ENCODE data around the gene ERG28.
"Not testable (repeated sequence)": the region's sequence is repeated elsewhere in the genome, so short reads cannot be mapped to it uniquely, and the experiment has no call there.

ERG28 gene

DNA sequence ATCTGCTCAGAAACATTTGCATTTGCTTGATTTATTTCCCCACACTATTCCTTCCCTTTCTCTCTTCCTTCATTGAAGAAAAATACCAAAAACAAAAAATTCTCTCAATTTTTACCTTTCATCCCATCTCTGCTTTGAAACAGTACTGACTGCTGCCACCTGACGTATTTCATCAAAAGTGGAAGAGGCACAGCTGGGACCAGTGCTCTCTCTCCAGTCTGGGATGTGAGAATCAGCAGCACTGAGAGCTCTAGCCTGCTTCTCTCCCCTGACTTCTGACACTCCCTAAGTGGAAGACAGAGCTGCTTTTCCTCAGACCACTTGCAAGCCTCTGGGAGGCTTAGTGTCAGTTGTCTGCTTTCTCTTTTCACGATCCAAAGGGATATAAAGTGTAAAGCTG, 37.2 kb upstream of the ERG28 start:
- peaks cover 50 to 97% (median 88%) of the 10 kb centered on the region in 11 experiments for H3K36me3 ChIP-seq
- no peak overlapping the region for H3K27ac ChIP-seq
- TF ChIP-seq Cebpa-rat (IDR thresholded peaks at IDR 0.05): no peak
- no peaks in the 10 kb centered on the region for H3K27me3 ChIP-seq
- H3K4me1 ChIP-seq: peaks cover 0 to 38% (median 2%) of the 10 kb centered on the region in 10 experiments; a peak in 8 of 20 replicates
- no peak overlapping the region for H3K4me3 ChIP-seq
- peak overlapping the region in 2 of 11 experiments; percentile 60 to 74; a peak in 4 of 22 replicates for H3K4me2 ChIP-seq
- no peaks in the 10 kb centered on the region for H4K20me1 ChIP-seq
- H3K9ac ChIP-seq: no peak overlapping the region; a peak in 1 of 22 replicates
- H3K9me3 ChIP-seq (replicated peaks in 1 of 11): peaks cover 25 to 35% (median 33%) of the 10 kb centered on the region in 11 experiments

DNA sequence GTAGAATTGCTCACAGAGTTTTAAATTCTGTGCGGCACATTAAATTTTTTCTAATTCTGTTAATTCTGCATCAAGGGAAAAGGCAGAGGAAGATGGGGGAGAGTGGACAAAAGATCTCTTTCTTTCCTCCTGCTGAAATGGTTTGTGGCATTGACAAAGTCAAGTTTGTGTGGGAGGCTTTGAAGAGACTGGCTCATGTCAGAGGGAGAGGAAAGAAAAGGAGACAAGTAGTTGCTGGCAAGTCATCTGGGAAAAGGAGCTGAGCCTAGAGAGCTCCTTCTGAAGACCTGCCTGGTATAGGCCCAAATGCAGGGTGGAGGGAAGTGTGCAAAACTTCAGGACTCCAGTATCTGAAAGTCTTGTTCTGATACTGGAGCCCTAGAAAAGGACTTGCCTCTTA, 36.7 kb upstream of the ERG28 start:
- Histone ChIP-seq H3K27ac (no peak overlapping the region), H3K4me1 (peaks cover 0 to 38% (median 2%) of the 10 kb centered on the region in 10 experiments; a peak in 8 of 20 replicates), H3K9ac (no peak overlapping the region), H3K27me3 (no peaks in the 10 kb centered on the region), H4K20me1 (no peaks in the 10 kb centered on the region), H3K9me3 (replicated peaks in 1 of 11) (peaks cover 25 to 39% (median 33%) of the 10 kb centered on the region in 11 experiments), H3K36me3 (peaks cover 50 to 97% (median 88%) of the 10 kb centered on the region in 11 experiments), H3K4me2 (peak overlapping the region in 2 of 11 experiments; percentile 60 to 74; a peak in 4 of 22 replicates), H3K4me3 (no peak overlapping the region)
- TF ChIP-seq Cebpa-rat (IDR thresholded peaks at IDR 0.05): no peak

DNA sequence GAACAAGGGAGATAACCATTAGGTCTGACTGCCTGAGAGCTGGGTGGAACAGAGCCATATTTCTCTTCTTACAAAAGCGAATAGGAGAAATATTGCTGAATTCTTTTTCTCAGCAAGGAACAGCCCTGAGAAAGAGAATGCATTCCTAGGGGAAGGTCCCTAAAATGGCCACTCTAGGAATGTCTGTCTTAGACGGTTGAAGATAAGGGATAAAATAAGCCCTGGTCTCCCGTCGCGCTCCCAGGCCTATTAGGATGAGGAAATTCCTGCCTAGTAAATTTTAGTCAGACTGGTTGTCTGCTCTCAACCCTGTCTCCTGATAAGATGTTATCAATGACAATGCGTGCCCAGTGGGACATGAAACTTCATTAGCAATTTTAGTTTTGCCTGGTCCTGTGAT, 34.3 kb upstream of the ERG28 start:
- H3K27me3 ChIP-seq, H3K9ac ChIP-seq, H4K20me1 ChIP-seq, H3K27ac ChIP-seq, H3K4me3 ChIP-seq, H3K4me2 ChIP-seq: not testable (repeated sequence)
- Histone ChIP-seq H3K4me1 (peaks cover 0 to 35% (median 2%) of the 10 kb centered on the region in 10 experiments; a peak in 8 of 20 replicates), H3K9me3 (replicated peaks in 1 of 11) (peaks cover 25 to 32% (median 30%) of the 10 kb centered on the region in 11 experiments), H3K36me3 (peaks cover 55 to 97% (median 86%) of the 10 kb centered on the region in 11 experiments)

DNA sequence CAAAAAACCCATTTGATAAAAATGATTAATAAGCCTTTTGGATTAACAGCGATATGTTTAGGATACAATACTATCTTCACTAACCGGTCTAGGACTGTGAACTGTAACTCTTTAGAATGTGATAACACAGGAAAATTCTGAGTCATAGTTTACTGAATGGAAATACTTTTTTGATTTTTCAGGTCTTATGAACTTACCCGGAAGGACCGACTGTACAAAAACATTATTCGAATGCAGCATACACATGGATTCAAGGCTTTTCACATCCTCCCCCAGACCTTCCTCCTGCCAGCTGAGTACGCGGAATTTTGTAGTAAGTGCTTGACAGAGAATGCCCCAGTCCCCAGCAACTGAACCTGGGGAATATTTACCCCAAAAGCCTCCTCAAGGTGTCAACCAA, 29.3 kb upstream of the ERG28 start:
- H3K4me3 ChIP-seq: no peak overlapping the region
- H3K27me3 ChIP-seq: no peaks in the 10 kb centered on the region
- H3K4me1 ChIP-seq: no peaks in the 10 kb centered on the region
- H4K20me1 ChIP-seq: no peaks in the 10 kb centered on the region
- H3K4me2 ChIP-seq: no peak overlapping the region
- peaks cover 68 to 99% (median 80%) of the 10 kb centered on the region in 11 experiments for H3K36me3 ChIP-seq
- no peak overlapping the region for H3K27ac ChIP-seq
- peaks cover 19 to 27% (median 23%) of the 10 kb centered on the region in 11 experiments for H3K9me3 ChIP-seq (replicated peaks in 1 of 11)
- no peak overlapping the region for H3K9ac ChIP-seq
- no peak for TF ChIP-seq Cebpa-rat (IDR thresholded peaks at IDR 0.05)

DNA sequence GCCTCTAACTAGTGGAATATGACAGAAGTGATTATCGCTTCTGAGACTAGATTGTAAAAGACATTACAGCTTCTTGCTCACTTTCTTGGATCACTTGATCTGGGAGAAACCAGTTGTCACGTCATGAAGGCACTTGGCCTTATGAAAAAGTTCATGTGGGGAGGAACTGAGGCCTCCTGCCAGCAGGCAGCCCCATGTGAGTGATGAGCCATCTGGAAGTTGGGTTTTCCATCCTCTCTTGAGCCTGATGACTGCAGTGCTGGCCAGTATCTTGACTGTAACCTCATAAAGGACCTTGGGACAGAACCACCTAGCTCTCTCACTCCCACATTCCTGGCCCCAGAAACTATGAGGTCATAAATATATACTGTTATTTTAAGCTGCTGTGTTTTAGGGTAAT, 28.3 kb upstream of the ERG28 start:
- Histone ChIP-seq H3K36me3 (peaks cover 67 to 99% (median 80%) of the 10 kb centered on the region in 11 experiments), H3K4me1 (no peaks in the 10 kb centered on the region)
- TF ChIP-seq Cebpa-rat (IDR thresholded peaks at IDR 0.05): no peak

DNA sequence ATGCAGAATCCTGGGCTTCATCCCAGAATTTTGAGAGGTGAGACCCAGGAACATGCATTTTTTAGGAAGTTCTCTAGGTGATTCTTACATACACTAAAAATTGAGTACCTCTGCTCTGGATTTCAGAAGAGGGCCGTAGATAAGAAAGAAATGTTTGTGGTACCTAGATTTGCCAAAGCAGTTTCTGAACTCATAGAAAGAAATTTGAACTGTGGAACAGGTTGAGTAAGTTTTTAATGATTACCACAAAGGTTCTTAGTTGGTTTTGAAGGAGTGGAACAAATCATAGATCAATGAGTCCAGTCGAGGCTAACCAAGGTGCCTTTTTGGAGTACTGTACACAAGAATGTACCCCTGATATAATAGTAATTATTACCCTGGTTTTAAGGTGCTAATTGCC, 25.2 kb upstream of the ERG28 start:
- Histone ChIP-seq H3K9ac (no peak overlapping the region), H3K27ac (no peak overlapping the region), H3K4me3 (no peak overlapping the region), H3K9me3 (replicated peaks in 1 of 11) (no peaks in the 10 kb centered on the region), H3K36me3 (peaks cover 63 to 97% (median 80%) of the 10 kb centered on the region in 11 experiments), H3K4me1 (no peaks in the 10 kb centered on the region; a peak in 1 of 20 replicates), H3K27me3 (no peaks in the 10 kb centered on the region), H3K4me2 (no peak overlapping the region), H4K20me1 (no peaks in the 10 kb centered on the region)
- TF ChIP-seq Cebpa-rat (IDR thresholded peaks at IDR 0.05): no peak

More for the DNA sequence above, 28.3 kb upstream of the ERG28 start:
- Histone ChIP-seq H3K9ac (no peak overlapping the region), H3K27ac (no peak overlapping the region), H3K9me3 (replicated peaks in 1 of 11) (peaks cover 9 to 17% (median 13%) of the 10 kb centered on the region in 11 experiments), H4K20me1 (no peaks in the 10 kb centered on the region), H3K4me2 (no peak overlapping the region), H3K27me3 (no peaks in the 10 kb centered on the region), H3K4me3 (no peak overlapping the region)

DNA sequence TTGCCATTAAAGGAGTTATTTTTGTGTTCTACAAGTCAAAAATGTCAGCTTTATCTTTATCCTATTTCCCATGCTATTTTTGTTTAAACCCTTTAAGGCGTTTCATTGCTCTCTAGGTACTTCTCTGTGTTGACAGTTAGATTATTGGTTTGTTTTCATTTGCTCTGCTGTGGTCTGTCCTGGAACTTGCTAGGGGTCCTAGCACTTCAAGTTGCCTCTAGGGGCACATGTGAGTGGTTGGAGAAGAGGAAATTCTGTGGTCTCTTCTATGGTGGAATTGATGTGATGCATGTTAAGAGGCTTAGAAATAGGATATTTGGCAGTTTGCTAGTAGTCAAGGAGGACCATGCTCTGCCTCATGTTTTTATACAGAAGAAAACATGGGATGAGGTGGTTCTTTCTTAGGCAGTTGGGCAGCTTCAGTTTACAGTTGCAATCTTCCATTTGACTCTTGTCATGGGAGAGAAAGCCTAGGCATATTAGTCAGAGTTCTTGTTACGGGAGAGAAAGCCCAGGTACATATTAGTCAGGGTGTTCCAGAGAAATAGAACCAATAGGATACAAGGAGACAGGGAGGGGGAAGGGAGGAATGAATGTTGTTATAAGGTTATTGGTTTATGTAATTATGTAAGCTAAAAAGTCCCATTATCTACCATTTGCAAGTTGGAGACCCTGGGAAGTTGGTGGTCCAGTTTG, 14.7 kb upstream of the ERG28 start:
- TF ChIP-seq Cebpa-rat (IDR thresholded peaks at IDR 0.05): no peak
- Histone ChIP-seq H3K9ac (no peak overlapping the region), H3K27me3 (no peaks in the 10 kb centered on the region), H3K4me1 (peaks cover 0 to 30% (median 17%) of the 10 kb centered on the region in 10 experiments; a peak in 13 of 20 replicates), H3K4me3 (no peak overlapping the region), H3K36me3 (peaks cover 35 to 84% (median 60%) of the 10 kb centered on the region in 11 experiments), H3K4me2 (peak overlapping the region in 5 of 11 experiments; percentile 31 to 65 (median 56); a peak in 10 of 22 replicates), H3K9me3 (replicated peaks in 1 of 11) (peaks cover 14 to 21% (median 17%) of the 10 kb centered on the region in 11 experiments), H4K20me1 (peaks cover 0 to 13% (median 0%) of the 10 kb centered on the region in 11 experiments; a peak in 2 of 22 replicates), H3K27ac (no peak overlapping the region)

DNA sequence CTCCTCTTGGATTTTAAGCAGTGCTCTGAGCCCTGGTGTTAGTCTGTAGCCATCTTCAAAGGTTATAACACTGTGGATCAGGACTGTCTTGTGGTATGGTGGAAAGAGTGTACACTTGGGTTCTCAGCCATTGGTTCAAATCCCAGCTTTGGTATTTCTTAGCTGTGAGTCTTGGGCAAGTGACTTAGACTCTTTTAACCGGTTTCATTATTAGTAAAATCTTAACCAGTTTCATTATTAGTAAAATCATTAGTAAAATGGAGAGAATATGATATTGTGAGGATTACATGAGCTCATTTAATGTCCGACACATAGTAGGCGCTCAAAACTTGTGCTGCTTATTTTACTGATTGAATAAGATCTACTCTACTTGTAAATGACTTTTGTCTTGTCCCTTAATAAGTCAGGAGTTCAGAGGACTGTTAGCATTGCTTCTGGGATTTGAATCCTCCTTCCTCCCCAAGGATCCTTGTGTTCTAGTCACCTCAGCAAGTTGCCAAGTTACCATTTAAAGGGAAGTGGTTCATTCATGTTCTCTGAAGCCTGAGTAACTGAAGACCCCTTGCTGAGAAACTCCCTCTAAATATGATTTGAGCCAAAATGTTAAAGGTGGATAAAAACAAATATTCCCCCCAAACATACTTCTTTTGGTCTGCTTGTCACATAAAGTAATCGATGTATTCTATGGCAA, 12.8 kb upstream of the ERG28 start:
- Histone ChIP-seq H3K27ac (no peak overlapping the region), H3K36me3 (peaks cover 52 to 86% (median 71%) of the 10 kb centered on the region in 11 experiments), H3K27me3 (no peaks in the 10 kb centered on the region), H3K9me3 (replicated peaks in 1 of 11) (peaks cover 14 to 23% (median 18%) of the 10 kb centered on the region in 11 experiments), H3K9ac (no peak overlapping the region), H3K4me2 (peak overlapping the region in 5 of 11 experiments; percentile 5 to 53 (median 32); a peak in 6 of 22 replicates), H4K20me1 (peaks cover 0 to 13% (median 0%) of the 10 kb centered on the region in 11 experiments; a peak in 2 of 22 replicates), H3K4me3 (no peak overlapping the region), H3K4me1 (peaks cover 0 to 30% (median 17%) of the 10 kb centered on the region in 10 experiments; a peak in 13 of 20 replicates)
- TF ChIP-seq Cebpa-rat (IDR thresholded peaks at IDR 0.05): no peak

DNA sequence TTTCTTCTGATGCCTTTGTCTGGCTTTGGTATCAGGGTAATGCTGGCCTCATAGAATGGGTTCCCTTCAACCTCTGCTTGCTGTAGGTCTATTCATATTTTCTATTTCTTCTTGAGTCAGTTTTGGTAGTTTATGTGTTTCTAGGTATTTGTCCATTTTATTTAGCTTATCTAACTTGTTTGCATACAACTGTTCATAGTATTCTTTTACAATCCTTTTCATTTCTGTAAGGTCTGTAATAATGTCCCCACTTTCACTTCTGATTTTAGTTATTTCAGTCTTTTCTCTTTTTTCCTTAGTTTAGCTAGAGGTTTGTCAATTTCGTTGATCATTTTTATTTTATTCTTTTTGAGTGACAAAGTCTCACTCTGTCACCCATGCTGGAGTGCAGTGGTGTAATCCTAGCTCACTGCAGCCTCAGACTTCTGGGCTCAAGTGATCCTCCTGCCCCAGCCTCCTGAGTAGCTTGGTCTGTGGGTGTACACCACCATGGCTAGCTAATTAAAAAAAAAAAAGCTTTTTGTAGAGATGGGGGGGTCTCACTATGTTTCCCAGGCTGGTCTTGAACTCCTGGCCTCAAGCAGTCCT, 12.0 kb upstream of the ERG28 start:
- no peak for TF ChIP-seq Cebpa-rat (IDR thresholded peaks at IDR 0.05)
- Histone ChIP-seq H3K4me1 (peaks cover 0 to 30% (median 17%) of the 10 kb centered on the region in 10 experiments; a peak in 13 of 20 replicates), H3K9me3 (replicated peaks in 1 of 11) (peaks cover 14 to 23% (median 18%) of the 10 kb centered on the region in 11 experiments), H3K36me3 (peaks cover 53 to 86% (median 76%) of the 10 kb centered on the region in 11 experiments), H3K27me3 (no peaks in the 10 kb centered on the region), H3K4me3 (no peak overlapping the region), H3K9ac (no peak overlapping the region), H4K20me1 (peaks cover 0 to 13% (median 0%) of the 10 kb centered on the region in 11 experiments; a peak in 2 of 22 replicates), H3K4me2 (no peak overlapping the region), H3K27ac (no peak overlapping the region)
